H1 (cell line): ENCODE data around the gene CFAP20. TPM values are rescaled to one million over a fixed set of nuclear protein-coding genes. Genes with fewer than 3 reads are reported as not detected.

ENCODE experiments used
- CTCF ChIA-PET: fragments of 300-600 bp; sonication (Branson Sonifier 250); formaldehyde crosslinking; loops from one replicate; lab custom pipeline; 2021; ENCODE audit not compliant: partially characterized antibody; lab: Charles Lee
- POLR2A ChIA-PET: fragments of 300-600 bp; sonication (Branson Sonifier 250); formaldehyde crosslinking; loops from one replicate; lab custom pipeline; 2021; ENCODE audit warnings: inconsistent platforms; ENCODE audit not compliant: partially characterized antibody; lab: Charles Lee
- DNase-seq, 2 experiments: peaks; one replicate each; pipeline versions ENCODE4 v3.0.0 to v3.0.0-alpha.2; 2010 to 2022; ENCODE audit warnings: low spot score in 2 of 2, low read depth in 1 of 2, mixed read lengths in 1 of 2
- FAIRE-seq: peaks from 2 replicates; lab custom pipeline; 2011; peaks lifted over from hg19 to GRCh38; lab: Jason Lieb, UNC
- H2AFZ ChIP-seq: 2 replicates; pipeline ENCODE4 v1.8.1; 2012; ENCODE audit warnings: low read length, inconsistent platforms
- H2AK5ac ChIP-seq: 2 replicates; pipeline ENCODE4 v1.6.1; 2013; ENCODE audit warnings: low read depth, low read length
- H2BK120ac ChIP-seq: replicated peaks from 2 replicates; pipeline ENCODE3; 2013; ENCODE audit warnings: low read depth, low read length, inconsistent platforms
- H2BK12ac ChIP-seq: 2 replicates; pipeline ENCODE4 v1.6.1; 2013; ENCODE audit warnings: low read depth, low read length
- H2BK15ac ChIP-seq: 2 replicates; pipeline ENCODE4 v1.6.1; 2013; ENCODE audit warnings: low read length
- H2BK20ac ChIP-seq: 2 replicates; pipeline ENCODE4 v1.6.1; 2013; ENCODE audit warnings: low read length
- H2BK5ac ChIP-seq: 2 replicates; pipeline ENCODE4 v1.6.1; 2013; ENCODE audit warnings: low read depth, low read length
- H3K14ac ChIP-seq: 2 replicates; pipeline ENCODE4 v1.6.1; 2013; ENCODE audit warnings: inconsistent platforms; ENCODE audit not compliant: insufficient read length
- H3K18ac ChIP-seq: 2 replicates; pipeline ENCODE4 v1.6.1; 2013; ENCODE audit warnings: low read length; ENCODE audit errors: extremely low read depth
- H3K23ac ChIP-seq: 2 replicates; pipeline ENCODE4 v1.6.1; 2013; ENCODE audit warnings: inconsistent platforms; ENCODE audit not compliant: insufficient read length
- H3K23me2 ChIP-seq: 2 replicates; pipeline ENCODE4 v1.6.1; 2013; ENCODE audit warnings: low read depth, low read length
- H3K27ac ChIP-seq: 2 replicates; pipeline ENCODE4 v1.6.1; 2011; ENCODE audit warnings: low read depth, low read length, inconsistent platforms
- H3K27me3 ChIP-seq, 4 experiments: replicated peaks in 1 of 4; 1 replicate in 1 of 4; 2 replicates in 3 of 4; pipeline versions ENCODE4 v1.6.1 to v1.8.1; 2011 to 2013; ENCODE audit warnings: low read length in 3 of 4, mild to moderate bottlenecking in 3 of 4, inconsistent platforms in 2 of 4, mixed read lengths in 2 of 4, moderate library complexity in 1 of 4; ENCODE audit not compliant: control insufficient read depth in 3 of 4, insufficient read depth in 3 of 4; ENCODE audit errors: extremely low read depth in 1 of 4
- H3K36me3 ChIP-seq, 4 experiments: 2 replicates each; pipeline versions ENCODE4 v1.6.1 to v1.8.1; 2011 to 2013; ENCODE audit warnings: mild to moderate bottlenecking in 4 of 4, low read length in 3 of 4, moderate library complexity in 2 of 4, control low read depth in 1 of 4, inconsistent platforms in 1 of 4; ENCODE audit not compliant: insufficient read depth in 4 of 4, control insufficient read depth in 2 of 4
- H3K4ac ChIP-seq: replicated peaks from 2 replicates; pipeline ENCODE3; 2013; ENCODE audit warnings: low read length, low read depth, mixed read lengths, inconsistent platforms; ENCODE audit not compliant: insufficient read length
- H3K4me1 ChIP-seq, 4 experiments: replicated peaks in 1 of 4; 1 replicate in 1 of 4; 2 replicates in 3 of 4; pipeline versions ENCODE4 v1.6.1 to v1.8.1; 2011 to 2013; ENCODE audit warnings: low read length in 3 of 4, inconsistent platforms in 2 of 4, mixed read lengths in 1 of 4; ENCODE audit not compliant: insufficient read depth in 4 of 4, control insufficient read depth in 3 of 4
- H3K4me2 ChIP-seq, 2 experiments: 2 replicates each; pipeline versions ENCODE4 v1.6.1 to v1.8.1; 2011 to 2013; ENCODE audit warnings: low read depth in 2 of 2, low read length in 2 of 2, control low read depth in 1 of 2, inconsistent platforms in 1 of 2, mild to moderate bottlenecking in 1 of 2; ENCODE audit not compliant: insufficient read depth in 1 of 2
- H3K4me3 ChIP-seq, 4 experiments: fragments of 200-600, 300-600 bp in 1 of 4; sonication (generic), shearing (Covaris generic), sonication (Bioruptor Twin) in 1 of 4; 2 replicates each; pipeline versions ENCODE4 v1.5.1 to v1.8.1; 2011 to 2016; ENCODE audit warnings: low read length in 4 of 4, low read depth in 3 of 4, control low read depth in 2 of 4, inconsistent platforms in 2 of 4, mild to moderate bottlenecking in 2 of 4, mixed read lengths in 1 of 4, moderate library complexity in 1 of 4; ENCODE audit not compliant: insufficient read depth in 2 of 4; ENCODE audit errors: extremely low read depth in 1 of 4
- H3K56ac ChIP-seq: replicated peaks from 2 replicates; pipeline ENCODE3; 2013; ENCODE audit warnings: low read depth, mild to moderate bottlenecking, mixed read lengths, low read length, inconsistent platforms; ENCODE audit not compliant: insufficient read length
- H3K79me1 ChIP-seq: 2 replicates; pipeline ENCODE4 v1.6.1; 2013; ENCODE audit warnings: low read depth, low read length, control low read depth
- H3K79me2 ChIP-seq, 2 experiments: 2 replicates each; pipeline versions ENCODE4 v1.6.1 to v1.8.1; 2012 to 2013; ENCODE audit warnings: low read length in 2 of 2, mild to moderate bottlenecking in 2 of 2, inconsistent platforms in 1 of 2; ENCODE audit not compliant: insufficient read depth in 2 of 2, control insufficient read depth in 1 of 2
- H3K9ac ChIP-seq, 4 experiments: replicated peaks in 1 of 4; 1 replicate in 1 of 4; 2 replicates in 3 of 4; pipeline versions ENCODE4 v1.6.1 to v1.8.1; 2011 to 2013; ENCODE audit warnings: low read depth in 3 of 4, low read length in 3 of 4, control low read depth in 2 of 4, mild to moderate bottlenecking in 2 of 4, moderate library complexity in 2 of 4, inconsistent platforms in 1 of 4; ENCODE audit errors: extremely low read depth in 1 of 4
- H3K9me3 ChIP-seq, 2 experiments: 2 replicates each; pipeline versions ENCODE4 v1.6.1 to v1.8.1; 2012 to 2013; ENCODE audit warnings: mild to moderate bottlenecking in 2 of 2, moderate library complexity in 2 of 2, control low read depth in 1 of 2, inconsistent platforms in 1 of 2, low read depth in 1 of 2, low read length in 1 of 2, mixed read lengths in 1 of 2; ENCODE audit not compliant: insufficient read depth in 2 of 2
- H4K20me1 ChIP-seq, 2 experiments: replicated peaks in 1 of 2; 2 replicates each; pipeline versions ENCODE3 to v1.8.1; 2011 to 2013; ENCODE audit warnings: inconsistent platforms in 2 of 2, low read length in 2 of 2, mild to moderate bottlenecking in 1 of 2; ENCODE audit not compliant: insufficient read depth in 2 of 2, control insufficient read depth in 1 of 2
- H4K5ac ChIP-seq: 2 replicates; pipeline ENCODE4 v1.6.1; 2013; ENCODE audit warnings: low read length, low read depth, mixed read lengths, inconsistent platforms; ENCODE audit not compliant: insufficient read length
- H4K8ac ChIP-seq: 2 replicates; pipeline ENCODE4 v1.8.0; 2013; ENCODE audit warnings: mild to moderate bottlenecking, moderate library complexity, low read length, inconsistent platforms; ENCODE audit not compliant: insufficient read depth; ENCODE audit errors: extremely low read depth
- H4K91ac ChIP-seq: replicated peaks from 2 replicates; pipeline ENCODE3; 2013; ENCODE audit warnings: low read length, mixed read lengths, inconsistent platforms; ENCODE audit not compliant: insufficient read length
- EZH2 ChIP-seq: fragments of 200-600 bp; sonication (generic); IDR thresholded peaks from 2 replicates; pipeline ENCODE4 v1.7.1; 2012; ENCODE audit warnings: low read depth, mild to moderate bottlenecking, moderate library complexity, low read length, inconsistent platforms; ENCODE audit not compliant: severe bottlenecking
- GABPA ChIP-seq: IDR thresholded peaks from 2 replicates; pipeline ENCODE4 v1.6.1; 2011; ENCODE audit warnings: mild to moderate bottlenecking, low read length, moderate library complexity, borderline replicate concordance; ENCODE audit not compliant: insufficient read depth
- KDM1A ChIP-seq: fragments of 200-600, 300-600 bp; sonication (generic); IDR thresholded peaks from 2 replicates; pipeline ENCODE4 v1.7.1; 2016; ENCODE audit warnings: mild to moderate bottlenecking, low read length, borderline replicate concordance
- POLR2A ChIP-seq, 2 experiments: IDR thresholded peaks; 1 replicate in 1 of 2; 2 replicates in 1 of 2; pipeline ENCODE4 v1.6.1; 2011; ENCODE audit warnings: low read depth in 2 of 2, low read length in 2 of 2, mild to moderate bottlenecking in 2 of 2; ENCODE audit errors: control extremely low read depth in 1 of 2
- POLR2AphosphoS5 ChIP-seq: IDR thresholded peaks from 2 replicates; pipeline ENCODE4 v1.6.1; 2011; ENCODE audit warnings: low read depth, low read length
- SAP30 ChIP-seq: fragments of 300-600 bp; sonication (generic); IDR thresholded peaks from 2 replicates; pipeline ENCODE4 v1.7.1; 2012; ENCODE audit warnings: low read length, moderate library complexity, mild to moderate bottlenecking, inconsistent platforms; ENCODE audit not compliant: insufficient read depth, insufficient replicate concordance
- WGBS, 2 experiments: shearing (Covaris generic) in 1 of 2; methylation state at CpG; one replicate each; pipeline versions ENCODE4 v1.1.6 to v1.1.7; 2013 to 2015; ENCODE audit warnings: low lambda C conversion rate in 2 of 2, mixed read lengths in 2 of 2, inconsistent platforms in 1 of 2, low coverage in 1 of 2, missing lambda C conversion rate in 1 of 2; ENCODE audit not compliant: insufficient replicate concordance in 2 of 2, insufficient coverage in 1 of 2, insufficient read length in 1 of 2; ENCODE audit errors: extremely low coverage in 1 of 2, missing lambda C conversion rate in 1 of 2; 5-methylcytosine and 5-hydroxymethylcytosine counted together
- polyA plus RNA-seq, 7 experiments: library from polyadenylated mRNA; depleted of rRNA in 3 of 7; stranded (reverse) in 5 of 7; unstranded in 2 of 7; fragments of >200 nt in 5 of 7; fragments of 200-250 nt in 2 of 7; gene quantifications; 1 replicate in 5 of 7; 2 replicates in 1 of 7; 4 replicates in 1 of 7; pipeline versions ENCODE4 v1.2.1 to v1.2.3, GENCODE V29; 2011 to 2013; ENCODE audit warnings: missing spikeins in 2 of 7, mixed read lengths in 2 of 7
- total RNA-seq: library from RNA; stranded (reverse); fragmentation: NEBNext Ultra II Directional; extraction: Animal tissue kit (Norgen Biotek cat#: 25700); gene quantifications from 2 replicates; pipeline ENCODE4 v1.2.1, GENCODE V29; 2021

The CFAP20 gene
- total and polyA plus RNA-seq, 2 of the 8 experiments (the other 6 are each of a cell fraction or from before 2014, with no cell fraction given): 45.6 to 65.4 TPM

- Histone ChIP-seq H3K18ac (no peak overlapping the region), H3K9ac (no peak overlapping the region), H4K91ac (no peak overlapping the region), H2BK12ac (no peak overlapping the region), H3K4me2 (no peak overlapping the region), H3K36me3 (no peaks in the 10 kb centered on the region), H3K56ac (no peak overlapping the region), H3K27ac (no peak overlapping the region), H2AK5ac (no peak overlapping the region), H3K79me1 (no peaks in the 10 kb centered on the region), H3K4me1 (no peaks in the 10 kb centered on the region), H2BK120ac (no peak overlapping the region), H3K79me2 (no peaks in the 10 kb centered on the region), H2BK5ac (no peak overlapping the region), H3K23ac (no peak overlapping the region), H3K27me3 (no peaks in the 10 kb centered on the region), H2BK15ac (no peak overlapping the region), H3K9me3 (peaks cover 2% of the 10 kb centered on the region in 2 experiments; a peak in 1 of 4 replicates), H4K5ac (no peak overlapping the region), H3K23me2 (no peaks in the 10 kb centered on the region), H4K8ac (no peak overlapping the region), H3K4ac (no peak overlapping the region), H3K14ac (no peak overlapping the region), H4K20me1 (no peaks in the 10 kb centered on the region), H3K4me3 (no peak overlapping the region), H2BK20ac (no peak overlapping the region), H2AFZ (no peak overlapping the region; the same call in 1 of the 2 replicates)
- TF ChIP-seq POLR2A (IDR thresholded peaks at IDR 0.05; ENCODE audit: control extremely low read depth in 1 of 2, low read depth in 2 of 2, low read length in 2 of 2) (no peak), EZH2 (no peak), POLR2AphosphoS5 (no peak), SAP30 (no peak), GABPA (no peak), KDM1A (no peak)
- 87% methylated on average over 8 of the region's 8 CpGs; no CpG with 5 or more reads in 1 of the 2 experiments for WGBS, 2 experiments
- FAIRE-seq: no peak
- no peak for DNase-seq
- ChIA-PET POLR2A (no interaction called here), CTCF (interaction anchor here (0.6 to 1.9 kb wide), 4 partner anchors 8 to 44 kb away, joined by 3 to 6 read pairs (median 4); no protein-coding TSS in a partner anchor)
Observed at GRCh38 chr16:58077796-58078195, 51.4 kb downstream of the CFAP20 start.
